ENCODE results near the gene TMEM167A. TPM values are rescaled to one million over a fixed set of nuclear protein-coding genes. Genes with fewer than 3 reads are reported as not detected.

Gene TMEM167A
- total RNA-seq, 1 donor from 2014 or later, result 49.1 TPM

- H3K9me3 ChIP-seq (replicated peaks), result no peaks in the 10 kb centered on the region
- H3K27me3 ChIP-seq (ENCODE audit: low read depth), result no peaks in the 10 kb centered on the region
- H3K4me1 ChIP-seq, result no peaks in the 10 kb centered on the region
- DNase-seq, result no peak
- H3K27ac ChIP-seq (replicated peaks), result no peak overlapping the region
- TF ChIP-seq, protein P1, sequence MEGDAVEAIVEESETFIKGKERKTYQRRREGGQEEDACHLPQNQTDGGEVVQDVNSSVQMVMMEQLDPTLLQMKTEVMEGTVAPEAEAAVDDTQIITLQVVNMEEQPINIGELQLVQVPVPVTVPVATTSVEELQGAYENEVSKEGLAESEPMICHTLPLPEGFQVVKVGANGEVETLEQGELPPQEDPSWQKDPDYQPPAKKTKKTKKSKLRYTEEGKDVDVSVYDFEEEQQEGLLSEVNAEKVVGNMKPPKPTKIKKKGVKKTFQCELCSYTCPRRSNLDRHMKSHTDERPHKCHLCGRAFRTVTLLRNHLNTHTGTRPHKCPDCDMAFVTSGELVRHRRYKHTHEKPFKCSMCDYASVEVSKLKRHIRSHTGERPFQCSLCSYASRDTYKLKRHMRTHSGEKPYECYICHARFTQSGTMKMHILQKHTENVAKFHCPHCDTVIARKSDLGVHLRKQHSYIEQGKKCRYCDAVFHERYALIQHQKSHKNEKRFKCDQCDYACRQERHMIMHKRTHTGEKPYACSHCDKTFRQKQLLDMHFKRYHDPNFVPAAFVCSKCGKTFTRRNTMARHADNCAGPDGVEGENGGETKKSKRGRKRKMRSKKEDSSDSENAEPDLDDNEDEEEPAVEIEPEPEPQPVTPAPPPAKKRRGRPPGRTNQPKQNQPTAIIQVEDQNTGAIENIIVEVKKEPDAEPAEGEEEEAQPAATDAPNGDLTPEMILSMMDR (IDR thresholded peaks at IDR 0.05; ENCODE audit: borderline replicate concordance), result no peak
- H3K36me3 ChIP-seq, result no peaks in the 10 kb centered on the region
- intact Hi-C loops (cut with micrococcal nuclease), result no loop called here
- H3K4me3 ChIP-seq, result no peak overlapping the region
These were observed 61.5 kb downstream of the TMEM167A start for GRCh38 chr5:83015676-83016075.

GRCh38 chr5:83011985-83012384 lies 65.2 kb downstream of the TMEM167A start:
- TF ChIP-seq, protein P1 (IDR thresholded peaks at IDR 0.05; ENCODE audit: borderline replicate concordance), result no peak
- Histone ChIP-seq H3K4me3 (no peak overlapping the region), H3K36me3 (no peaks in the 10 kb centered on the region), H3K27ac (replicated peaks) (no peak overlapping the region), H3K27me3 (ENCODE audit: low read depth) (no peaks in the 10 kb centered on the region), H3K9me3 (replicated peaks) (no peaks in the 10 kb centered on the region), H3K4me1 (no peaks in the 10 kb centered on the region)
- no peak for DNase-seq
- intact Hi-C loops (cut with micrococcal nuclease), result no loop called here

DNA sequence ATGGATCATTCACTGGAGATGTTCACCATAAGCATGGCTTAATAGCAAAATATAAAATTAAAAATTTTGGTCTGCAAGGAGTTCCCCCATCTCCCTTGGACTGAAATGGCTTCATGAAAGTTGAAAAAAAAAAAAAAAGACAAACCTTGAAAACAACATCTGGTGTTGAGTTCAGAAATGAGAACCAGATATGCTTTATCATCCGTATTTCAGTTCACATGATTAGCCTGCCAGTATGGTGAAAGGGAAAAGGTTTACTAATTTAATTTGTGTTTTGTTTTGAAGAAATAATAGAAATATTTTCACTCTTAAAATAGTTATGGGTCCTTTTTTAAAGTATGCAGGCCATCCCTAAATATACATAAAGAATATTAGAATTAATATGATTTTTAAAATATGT lies 67.8 kb downstream of the TMEM167A start:
- TF ChIP-seq, protein P1 (IDR thresholded peaks at IDR 0.05; ENCODE audit: borderline replicate concordance), result no peak
- Histone ChIP-seq H3K4me1 (no peaks in the 10 kb centered on the region), H3K36me3 (no peaks in the 10 kb centered on the region), H3K27ac (replicated peaks) (no peak overlapping the region), H3K9me3 (replicated peaks) (no peaks in the 10 kb centered on the region), H3K4me3 (no peak overlapping the region), H3K27me3 (ENCODE audit: low read depth) (no peaks in the 10 kb centered on the region)
- no peak for DNase-seq
- intact Hi-C loops (cut with micrococcal nuclease), result no loop called here

DNA sequence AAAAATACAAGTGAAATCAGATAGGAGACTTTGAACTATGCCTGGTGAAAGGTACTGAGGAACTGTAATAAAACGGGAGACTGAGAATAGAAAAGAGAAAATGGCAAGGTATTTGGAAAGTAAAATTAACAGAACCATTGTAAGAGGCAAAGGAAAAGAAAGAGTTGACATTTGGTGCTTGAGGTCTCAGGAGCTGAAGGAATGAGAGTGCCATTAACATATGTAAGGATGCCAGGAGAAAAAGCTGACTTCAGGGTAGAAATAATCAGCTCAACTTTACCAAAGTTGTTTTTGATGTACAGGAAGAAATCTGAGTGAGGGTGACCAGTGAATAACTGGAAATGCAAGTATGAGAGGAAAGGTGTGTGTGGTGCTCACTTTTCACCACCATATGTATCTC lies 69.4 kb downstream of the TMEM167A start:
- Histone ChIP-seq H3K4me3 (no peak overlapping the region), H3K9me3 (replicated peaks) (no peaks in the 10 kb centered on the region), H3K27me3 (ENCODE audit: low read depth) (no peaks in the 10 kb centered on the region), H3K4me1 (no peaks in the 10 kb centered on the region), H3K36me3 (no peaks in the 10 kb centered on the region), H3K27ac (replicated peaks) (no peak overlapping the region)
- DNase-seq, result no peak
- TF ChIP-seq, protein P1 (IDR thresholded peaks at IDR 0.05; ENCODE audit: borderline replicate concordance), result no peak
- intact Hi-C loops (cut with micrococcal nuclease), result no loop called here

DNA sequence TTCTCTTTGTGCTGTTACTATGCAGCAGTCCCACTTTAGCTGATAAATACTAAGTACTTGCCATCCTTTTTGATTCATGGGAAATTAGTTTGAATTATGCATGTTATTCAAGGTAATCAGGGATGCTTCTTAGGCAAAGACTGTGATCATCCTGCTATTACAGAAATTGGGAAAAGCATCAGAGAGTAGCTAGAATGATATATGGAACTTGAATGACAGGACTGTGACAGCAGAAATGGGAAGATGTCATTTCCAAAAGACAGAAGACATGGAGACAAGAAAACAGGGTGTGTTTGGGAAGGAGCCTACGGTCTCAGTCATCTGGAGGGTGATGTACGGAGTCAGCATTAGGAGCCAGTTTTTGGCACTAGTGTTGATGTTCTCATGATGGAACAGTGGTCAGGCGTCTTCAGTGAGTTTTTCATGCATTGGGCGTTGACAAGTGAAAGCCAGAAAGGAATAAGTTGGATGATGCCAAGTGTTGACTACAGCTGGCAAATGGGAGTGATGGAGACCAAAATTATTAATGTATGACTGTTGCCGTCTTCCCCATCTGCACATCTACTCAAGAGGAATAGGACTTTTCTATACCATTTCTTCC lies 70.4 kb downstream of the TMEM167A start:
- Histone ChIP-seq H3K9me3 (replicated peaks) (no peaks in the 10 kb centered on the region), H3K36me3 (no peaks in the 10 kb centered on the region), H3K27ac (replicated peaks) (no peak overlapping the region), H3K4me1 (no peaks in the 10 kb centered on the region), H3K4me3 (no peak overlapping the region), H3K27me3 (ENCODE audit: low read depth) (no peaks in the 10 kb centered on the region)
- TF ChIP-seq, protein P1 (IDR thresholded peaks at IDR 0.05; ENCODE audit: borderline replicate concordance), result no peak
- no peak for DNase-seq
- intact Hi-C loops (cut with micrococcal nuclease), result no loop called here
